Common myeloid progenitor, CD34-positive (primary cell): ENCODE measurements around the gene ZNF428.

Source experiments
- CTCF ChIA-PET: fragments of 350-600 bp; sonication (Branson Sonifier 250); formaldehyde crosslinking; loops from one replicate; lab custom pipeline; 2021; ENCODE audit warnings: antibody characterized with exemption; lab: Charles Lee
- POLR2A ChIA-PET: fragments of 350-600 bp; sonication (Branson Sonifier 250); formaldehyde crosslinking; loops from one replicate; lab custom pipeline; 2021; ENCODE audit warnings: antibody characterized with exemption; lab: Charles Lee
- DNase-seq, 3 donors: peaks; one replicate each; pipeline versions ENCODE4 v3.0.0 to v3.0.0-alpha.2; 2013
- H3K27ac ChIP-seq, 2 experiments: 1 replicate in 1 of 2; 2 replicates in 1 of 2; pipeline ENCODE4 v1.7.0; 2013; ENCODE audit warnings: inconsistent platforms in 2 of 2, low read length in 2 of 2, mild to moderate bottlenecking in 2 of 2, low read depth in 1 of 2, moderate library complexity in 1 of 2; ENCODE audit not compliant: severe bottlenecking in 2 of 2, insufficient read depth in 1 of 2, poor library complexity in 1 of 2
- H3K27me3 ChIP-seq, 5 experiments: replicated peaks in 2 of 5; 1 replicate in 3 of 5; 2 replicates in 2 of 5; pipeline versions ENCODE4 v1.6.1 to v1.7.0; 2013; ENCODE audit warnings: low read length in 4 of 5, mild to moderate bottlenecking in 2 of 5, moderate library complexity in 2 of 5, inconsistent platforms in 1 of 5; ENCODE audit not compliant: insufficient read depth in 5 of 5, control insufficient read depth in 4 of 5
- H3K36me3 ChIP-seq, 4 experiments: 1 replicate in 2 of 4; 2 replicates in 2 of 4; pipeline versions ENCODE4 v1.6.1 to v1.7.0; 2013; ENCODE audit warnings: low read length in 3 of 4, control low read depth in 1 of 4, mild to moderate bottlenecking in 1 of 4; ENCODE audit not compliant: control insufficient read depth in 4 of 4, insufficient read depth in 4 of 4
- H3K4me1 ChIP-seq, 4 experiments: 1 replicate in 3 of 4; 2 replicates in 1 of 4; pipeline versions ENCODE4 v1.6.1 to v1.7.1; 2013; ENCODE audit warnings: low read length in 3 of 4, mild to moderate bottlenecking in 3 of 4, control low read depth in 1 of 4, inconsistent platforms in 1 of 4, moderate library complexity in 1 of 4; ENCODE audit not compliant: control insufficient read depth in 4 of 4, insufficient read depth in 4 of 4; ENCODE audit errors: control extremely low read depth in 1 of 4
- H3K4me3 ChIP-seq, 7 experiments: 1 replicate in 4 of 7; 2 replicates in 3 of 7; pipeline versions ENCODE4 v1.5.1 to v1.7.0; 2013; ENCODE audit warnings: mild to moderate bottlenecking in 7 of 7, low read length in 6 of 7, moderate library complexity in 6 of 7, inconsistent platforms in 2 of 7, low read depth in 2 of 7, control low read depth in 1 of 7; ENCODE audit not compliant: insufficient read depth in 4 of 7, control insufficient read depth in 1 of 7; ENCODE audit errors: extremely low read depth in 1 of 7
- H3K9me3 ChIP-seq, 5 experiments: 1 replicate in 4 of 5; 2 replicates in 1 of 5; pipeline versions ENCODE4 v1.6.1 to v1.7.1; 2013; ENCODE audit warnings: low read length in 4 of 5, mild to moderate bottlenecking in 2 of 5, inconsistent platforms in 1 of 5, low read depth in 1 of 5, moderate library complexity in 1 of 5; ENCODE audit not compliant: control insufficient read depth in 4 of 5, insufficient read depth in 2 of 5; ENCODE audit errors: control extremely low read depth in 1 of 5
- WGBS: methylation state at CpG from one replicate; pipeline ENCODE4 v1.1.5; 2013; ENCODE audit not compliant: insufficient coverage; 5-methylcytosine and 5-hydroxymethylcytosine counted together

Gene ZNF428

GRCh38 chr19:43562698-43563241, 56.7 kb downstream of the ZNF428 start:
- Histone ChIP-seq H3K4me3 (no peak overlapping the region), H3K36me3 (peaks cover 0 to 12% (median 5%) of the 10 kb centered on the region in 4 experiments), H3K4me1 (peaks cover 7 to 46% (median 38%) of the 10 kb centered on the region in 4 experiments), H3K27ac (peak overlapping the region; percentile 72 to 77), H3K27me3 (no peaks in the 10 kb centered on the region), H3K9me3 (no peaks in the 10 kb centered on the region)
- WGBS = 6% methylated on average over 10 of the region's 14 CpGs
- peak; percentile 97 to 100 (median 99) for DNase-seq
- ChIA-PET CTCF (interaction anchor here (1.2 to 14.5 kb wide), 2 partner anchors 10 to 31 kb away, joined by 3 to 247 read pairs; partner anchors contain the start of genes IRGQ and ZNF576), POLR2A (interaction anchor here (1.2 kb wide), 1 partner anchor 21 kb away, joined by 3 read pairs; no protein-coding TSS in a partner anchor)

- ChIA-PET CTCF (interaction anchor here (14.5 kb wide), 1 partner anchor 31 kb away, joined by 247 read pairs; the partner anchor contains the start of genes IRGQ and ZNF576), POLR2A (interaction anchor here (1.2 kb wide), 1 partner anchor 22 kb away, joined by 3 read pairs; no protein-coding TSS in a partner anchor)
- no peaks in the 10 kb centered on the region for H3K27me3 ChIP-seq
- H3K4me3 ChIP-seq = no peak overlapping the region
- H3K27ac ChIP-seq = peak overlapping the region; percentile 72 to 77
- WGBS = 37% methylated on average over 2 of the region's 6 CpGs
- H3K36me3 ChIP-seq = peaks cover 0 to 12% (median 7%) of the 10 kb centered on the region in 4 experiments
- H3K4me1 ChIP-seq = peaks cover 7 to 46% (median 37%) of the 10 kb centered on the region in 4 experiments
- H3K9me3 ChIP-seq = no peaks in the 10 kb centered on the region
- DNase-seq = no peak
These were observed 57.2 kb downstream of the ZNF428 start for GRCh38 chr19:43562226-43562697.

DNA sequence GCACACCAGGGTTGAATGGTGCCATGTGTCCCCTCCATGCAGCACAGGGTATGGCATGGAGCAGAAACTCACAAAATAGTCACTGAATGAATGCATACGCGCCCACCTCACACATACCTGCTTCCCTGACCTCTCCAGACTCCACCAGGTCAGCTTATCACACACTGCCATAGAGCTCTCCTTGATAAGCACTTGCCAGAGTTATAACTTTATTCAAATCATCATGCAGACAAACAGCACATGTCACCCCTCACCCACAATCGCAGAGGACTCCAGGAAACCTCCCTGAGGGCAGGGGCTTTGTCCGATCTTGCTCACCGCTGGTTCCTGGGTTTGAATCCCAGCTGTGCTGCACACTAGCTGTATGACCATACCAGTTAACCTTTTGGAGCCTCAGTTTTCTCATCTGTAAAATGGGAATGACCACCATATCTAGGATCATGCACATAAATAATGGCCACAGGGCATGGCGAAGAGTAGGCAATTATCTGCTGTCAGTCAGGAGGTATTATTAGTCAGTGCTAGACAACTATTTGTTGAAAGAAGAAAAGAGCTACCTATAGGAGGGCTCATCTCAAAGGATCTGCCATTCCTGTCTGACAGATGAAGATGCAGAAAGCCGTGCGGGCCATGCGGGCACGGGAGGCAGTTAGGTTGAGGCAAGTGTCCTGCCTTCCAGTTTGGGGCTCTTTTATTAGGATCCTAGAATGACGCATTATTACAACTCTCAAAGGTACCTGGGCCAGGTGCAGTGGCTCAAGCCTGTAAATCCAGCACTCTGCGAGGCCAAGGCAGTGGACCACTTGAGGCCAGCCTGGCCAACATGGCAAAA, 58.1 kb downstream of the ZNF428 start:
- Histone ChIP-seq H3K36me3 (peaks cover 0 to 12% (median 7%) of the 10 kb centered on the region in 4 experiments), H3K27ac (peak overlapping the region in 1 of 2 experiments; percentile 15), H3K4me3 (no peak overlapping the region), H3K4me1 (peaks cover 7 to 46% (median 37%) of the 10 kb centered on the region in 4 experiments), H3K27me3 (no peaks in the 10 kb centered on the region), H3K9me3 (no peaks in the 10 kb centered on the region)
- 95% methylated on average over 10 of the region's 12 CpGs for WGBS
- ChIA-PET POLR2A (interaction anchor here (0.6 to 0.8 kb wide), 2 partner anchors 13 to 1530 kb away, joined by 4 read pairs; partner anchors contain the start of gene XRCC1), CTCF (interaction anchor here (1.0 to 14.5 kb wide), 4 partner anchors 11 to 32 kb away, joined by 3 to 247 read pairs (median 10); partner anchors contain the start of genes IRGQ and ZNF576)
- peak in 1 of 3 donors; percentile 7 for DNase-seq

DNA sequence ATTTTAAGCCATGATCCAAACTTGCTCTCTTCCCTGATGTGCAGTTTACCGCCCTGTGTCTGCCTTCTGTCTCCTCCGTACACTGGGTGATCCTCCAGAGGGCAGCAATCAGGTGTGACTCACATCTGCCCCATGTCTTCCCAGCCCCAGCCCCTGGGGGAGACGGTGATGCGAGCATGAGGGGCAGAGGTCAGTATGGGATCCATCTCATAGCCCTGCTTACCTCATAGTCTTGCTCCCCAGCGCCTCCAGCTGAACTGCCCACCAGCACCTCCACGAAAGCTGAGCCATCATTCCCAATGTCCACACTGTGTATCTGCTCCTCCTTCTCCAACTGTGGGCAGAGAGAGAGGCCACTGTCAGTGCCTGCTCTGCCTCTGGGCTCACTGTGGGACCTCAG, 58.7 kb downstream of the ZNF428 start:
- Histone ChIP-seq H3K4me3 (no peak overlapping the region), H3K4me1 (peaks cover 7 to 46% (median 37%) of the 10 kb centered on the region in 4 experiments)
- POLR2A ChIA-PET = interaction anchor here (0.6 kb wide), 1 partner anchor 1531 kb away, joined by 4 read pairs; no protein-coding TSS in a partner anchor

More for the DNA sequence above, 58.7 kb downstream of the ZNF428 start:
- Histone ChIP-seq H3K36me3 (peaks cover 0 to 16% (median 7%) of the 10 kb centered on the region in 4 experiments), H3K27ac (no peak overlapping the region), H3K9me3 (no peaks in the 10 kb centered on the region), H3K27me3 (no peaks in the 10 kb centered on the region)
- WGBS = 86% methylated on average over 5 of the region's 6 CpGs
- DNase-seq = peak in 1 of 3 donors; percentile 37
- CTCF ChIA-PET = interaction anchor here (0.6 to 14.5 kb wide), 3 partner anchors 24 to 72 kb away, joined by 3 to 247 read pairs (median 16); partner anchors contain the start of genes IRGQ and ZNF576
